GM18498 (cell line): Measurements from ENCODE around the gene ILDR1.

ENCODE experiments used
- ATAC-seq: cut with Tn5 transposase; IDR thresholded peaks from one replicate; pipeline ENCODE4 v1.9.1; 2021; ENCODE audit warnings: mild to moderate bottlenecking, moderate library complexity; ENCODE audit not compliant: unreplicated experiment

ILDR1 gene

GRCh38 chr3:121995161-121996137 is 26.6 kb downstream of the ILDR1 start:
- ATAC-seq = peak; percentile 48

GRCh38 chr3:121994551-121994950 is 27.5 kb downstream of the ILDR1 start:
- ATAC-seq = no peak

GRCh38 chr3:121992601-121993560 is 29.2 kb downstream of the ILDR1 start:
- peak; percentile 70 for ATAC-seq

- ATAC-seq = no peak
Measured at GRCh38 chr3:121989943-121990342, 32.1 kb downstream of the ILDR1 start.

GRCh38 chr3:121988146-121988545 is 33.9 kb downstream of the ILDR1 start:
- ATAC-seq = no peak

GRCh38 chr3:121985846-121986245 is 36.2 kb downstream of the ILDR1 start:
- ATAC-seq = no peak

- no peak for ATAC-seq
Measured at GRCh38 chr3:121981473-121981872, 40.6 kb downstream of the ILDR1 start.

- ATAC-seq = peak; percentile 32
Measured at GRCh38 chr3:121980450-121980796, 41.6 kb downstream of the ILDR1 start.

GRCh38 chr3:121979734-121980449 is 42.2 kb downstream of the ILDR1 start:
- ATAC-seq = peak; percentile 81

GRCh38 chr3:121979246-121979645 is 42.8 kb downstream of the ILDR1 start:
- no peak for ATAC-seq

- no peak for ATAC-seq
Measured at GRCh38 chr3:121976727-121977126, 45.3 kb downstream of the ILDR1 start.

GRCh38 chr3:121975702-121976302 is 46.2 kb downstream of the ILDR1 start:
- ATAC-seq = no peak

GRCh38 chr3:121974601-121975111 is 47.4 kb downstream of the ILDR1 start:
- no peak for ATAC-seq

- ATAC-seq = no peak
Measured at GRCh38 chr3:121970047-121970446, 52.0 kb downstream of the ILDR1 start.

GRCh38 chr3:121969631-121970030 is 52.4 kb downstream of the ILDR1 start:
- no peak for ATAC-seq

GRCh38 chr3:121963608-121964007 is 58.4 kb downstream of the ILDR1 start:
- no peak for ATAC-seq

GRCh38 chr3:121962443-121962842 is 59.6 kb downstream of the ILDR1 start:
- ATAC-seq = no peak

GRCh38 chr3:121961283-121961682 is 60.8 kb downstream of the ILDR1 start:
- no peak for ATAC-seq

- no peak for ATAC-seq
Measured at GRCh38 chr3:121958801-121959200, 63.2 kb downstream of the ILDR1 start.
